ES-I3 (cell line): ENCODE data around the gene EFCAB8.

Experiments used
- H3K36me3 ChIP-seq: 2 replicates; pipeline ENCODE4 v1.6.1; 2013; ENCODE audit warnings: mild to moderate bottlenecking, low read length, control low read depth, moderate library complexity; ENCODE audit not compliant: insufficient read depth
- H3K4me1 ChIP-seq: 2 replicates; pipeline ENCODE4 v1.6.1; 2013; ENCODE audit warnings: mild to moderate bottlenecking, control low read depth, low read length; ENCODE audit not compliant: insufficient read depth
- H3K9ac ChIP-seq: 2 replicates; pipeline ENCODE4 v1.6.1; 2013; ENCODE audit warnings: low read depth, mild to moderate bottlenecking, low read length, moderate library complexity
- H3K9me3 ChIP-seq: 2 replicates; pipeline ENCODE4 v1.6.1; 2013; ENCODE audit warnings: mild to moderate bottlenecking, low read length, moderate library complexity; ENCODE audit not compliant: control insufficient read depth, insufficient read depth

Gene EFCAB8

DNA sequence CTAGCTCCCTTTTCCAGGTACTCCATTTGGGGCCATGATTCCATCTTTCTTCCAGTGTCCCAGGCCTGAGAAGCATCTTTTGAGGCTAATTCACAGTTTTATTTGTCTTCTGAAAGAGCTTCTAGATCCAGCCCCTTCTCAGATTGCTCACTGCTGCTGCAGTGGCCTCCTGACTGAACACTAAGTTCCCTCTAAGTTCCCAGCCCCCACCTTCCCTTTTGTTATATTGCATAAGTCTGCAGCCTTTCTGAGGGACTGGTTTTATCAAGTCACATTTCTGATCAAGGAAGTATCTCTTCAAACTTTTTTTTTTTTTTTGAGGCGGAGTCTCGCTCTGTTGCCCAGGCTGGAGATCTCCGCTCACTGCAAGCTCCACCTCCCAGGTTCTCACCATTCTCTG is 28.3 kb upstream of the EFCAB8 start:
- Histone ChIP-seq H3K36me3 (peaks cover 17% of the 10 kb centered on the region), H3K9me3 (no peaks in the 10 kb centered on the region), H3K4me1 (0 out of 2 replicates have a peak, but pooled peaks cover 4% of the 10 kb centered on the region), H3K9ac (no peak overlapping the region)

DNA sequence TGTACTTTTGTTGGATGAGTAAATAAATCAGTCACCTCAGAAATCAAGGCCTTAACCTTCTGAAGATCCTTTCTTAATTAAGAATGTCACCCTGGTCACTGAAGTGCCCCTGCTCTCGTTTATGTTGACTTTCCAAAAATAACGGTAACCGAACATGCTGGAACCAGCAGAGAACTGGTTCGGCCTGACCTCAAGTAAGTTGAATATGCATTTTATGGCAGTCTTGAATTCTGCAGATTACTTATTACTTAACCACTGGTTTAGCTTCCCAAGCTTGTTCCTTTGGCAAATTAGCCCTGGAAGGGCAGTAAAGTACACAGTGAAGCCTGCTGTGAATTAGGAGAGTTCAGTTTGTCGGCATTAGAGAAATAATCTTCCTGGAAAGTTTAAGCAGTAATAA is 26.7 kb upstream of the EFCAB8 start:
- Histone ChIP-seq H3K36me3 (peaks cover 19% of the 10 kb centered on the region), H3K9me3 (no peaks in the 10 kb centered on the region), H3K4me1 (0 out of 2 replicates have a peak, but pooled peaks cover 4% of the 10 kb centered on the region), H3K9ac (no peak overlapping the region)

- Histone ChIP-seq H3K36me3 (peaks cover 23% of the 10 kb centered on the region), H3K4me1 (0 out of 2 replicates have a peak, but pooled peaks cover 4% of the 10 kb centered on the region)
Measured at GRCh38 chr20:32832664-32833063, 26.1 kb upstream of the EFCAB8 start.

DNA sequence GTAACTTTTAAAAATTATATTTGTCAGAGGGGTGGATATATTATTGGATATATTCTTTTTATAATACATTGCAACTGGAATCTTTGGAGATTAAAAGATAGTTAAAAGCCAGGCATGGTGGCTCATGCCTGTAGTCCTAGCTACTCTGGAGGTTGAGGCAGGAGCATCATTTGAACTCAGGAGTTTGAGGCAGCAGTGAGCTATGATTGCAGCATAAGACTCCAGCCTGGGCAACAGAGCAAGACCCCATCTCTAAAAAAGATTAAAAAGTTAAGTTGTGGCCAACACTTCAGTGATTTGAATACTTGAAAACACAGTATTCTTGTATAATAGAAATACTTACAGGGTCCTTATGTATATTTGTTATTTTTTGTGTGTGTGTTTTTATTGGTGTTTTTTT is 23.8 kb upstream of the EFCAB8 start:
- Histone ChIP-seq H3K9ac (no peak overlapping the region), H3K4me1 (no peaks in the 10 kb centered on the region), H3K36me3 (peaks cover 24% of the 10 kb centered on the region), H3K9me3 (no peaks in the 10 kb centered on the region)

More at GRCh38 chr20:32832664-32833063, 26.1 kb upstream of the EFCAB8 start:
- no peaks in the 10 kb centered on the region for H3K9me3 ChIP-seq
- H3K9ac ChIP-seq = no peak overlapping the region

DNA sequence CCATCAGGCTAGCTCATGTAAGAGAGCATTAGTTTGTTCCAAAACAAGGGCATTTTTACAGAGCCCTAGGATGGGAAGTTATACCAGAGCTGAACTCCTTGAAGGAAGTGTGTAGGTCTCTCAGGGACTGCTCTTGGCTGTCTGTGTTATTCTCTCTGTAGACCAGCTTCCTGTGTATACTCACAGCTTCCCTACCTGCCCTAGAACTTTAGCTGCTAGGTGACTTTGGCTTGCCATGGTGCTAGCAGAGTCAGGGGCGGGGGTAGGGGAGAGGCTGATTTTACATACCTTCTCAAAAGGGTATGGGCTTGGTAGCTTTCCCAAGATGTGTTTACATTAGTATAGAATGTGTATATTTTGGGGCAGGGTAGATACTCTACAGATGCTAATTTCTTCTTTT is 21.6 kb upstream of the EFCAB8 start:
- Histone ChIP-seq H3K4me1 (no peaks in the 10 kb centered on the region), H3K9me3 (no peaks in the 10 kb centered on the region), H3K9ac (no peak overlapping the region), H3K36me3 (peaks cover 24% of the 10 kb centered on the region)

GRCh38 chr20:32839227-32839981 is 19.3 kb upstream of the EFCAB8 start:
- Histone ChIP-seq H3K36me3 (peaks cover 20% of the 10 kb centered on the region), H3K9ac (no peak overlapping the region), H3K4me1 (no peaks in the 10 kb centered on the region), H3K9me3 (no peaks in the 10 kb centered on the region)

GRCh38 chr20:32839982-32840285 is 18.8 kb upstream of the EFCAB8 start:
- Histone ChIP-seq H3K36me3 (peaks cover 18% of the 10 kb centered on the region), H3K4me1 (no peaks in the 10 kb centered on the region), H3K9me3 (no peaks in the 10 kb centered on the region), H3K9ac (no peak overlapping the region)

DNA sequence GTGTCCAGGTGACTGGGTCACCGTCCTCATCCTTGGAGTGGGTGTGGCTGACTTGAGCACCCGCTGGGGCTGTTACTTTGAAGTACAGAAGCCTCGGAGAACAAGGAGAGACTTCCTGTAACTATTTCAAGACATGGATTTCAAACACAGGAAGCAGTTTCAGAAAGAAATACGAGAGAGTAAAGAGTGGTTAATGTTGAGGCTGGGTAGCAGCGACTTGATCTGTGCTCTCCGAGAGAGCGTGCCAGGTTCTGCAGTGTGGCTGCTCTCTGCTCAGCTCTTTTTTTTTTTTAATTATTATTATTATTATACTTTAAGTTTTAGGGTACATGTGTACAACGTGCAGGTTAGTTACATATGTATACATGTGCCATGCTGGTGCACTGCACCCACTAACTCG is 17.5 kb upstream of the EFCAB8 start:
- no peak overlapping the region for H3K9ac ChIP-seq
- peaks cover 16% of the 10 kb centered on the region for H3K36me3 ChIP-seq
- H3K4me1 ChIP-seq = no peaks in the 10 kb centered on the region
- no peaks in the 10 kb centered on the region for H3K9me3 ChIP-seq

- peaks cover 19% of the 10 kb centered on the region for H3K36me3 ChIP-seq
- H3K4me1 ChIP-seq = no peaks in the 10 kb centered on the region
- H3K9me3 ChIP-seq = no peaks in the 10 kb centered on the region
Measured at GRCh38 chr20:32841632-32842031, 17.1 kb upstream of the EFCAB8 start.

DNA sequence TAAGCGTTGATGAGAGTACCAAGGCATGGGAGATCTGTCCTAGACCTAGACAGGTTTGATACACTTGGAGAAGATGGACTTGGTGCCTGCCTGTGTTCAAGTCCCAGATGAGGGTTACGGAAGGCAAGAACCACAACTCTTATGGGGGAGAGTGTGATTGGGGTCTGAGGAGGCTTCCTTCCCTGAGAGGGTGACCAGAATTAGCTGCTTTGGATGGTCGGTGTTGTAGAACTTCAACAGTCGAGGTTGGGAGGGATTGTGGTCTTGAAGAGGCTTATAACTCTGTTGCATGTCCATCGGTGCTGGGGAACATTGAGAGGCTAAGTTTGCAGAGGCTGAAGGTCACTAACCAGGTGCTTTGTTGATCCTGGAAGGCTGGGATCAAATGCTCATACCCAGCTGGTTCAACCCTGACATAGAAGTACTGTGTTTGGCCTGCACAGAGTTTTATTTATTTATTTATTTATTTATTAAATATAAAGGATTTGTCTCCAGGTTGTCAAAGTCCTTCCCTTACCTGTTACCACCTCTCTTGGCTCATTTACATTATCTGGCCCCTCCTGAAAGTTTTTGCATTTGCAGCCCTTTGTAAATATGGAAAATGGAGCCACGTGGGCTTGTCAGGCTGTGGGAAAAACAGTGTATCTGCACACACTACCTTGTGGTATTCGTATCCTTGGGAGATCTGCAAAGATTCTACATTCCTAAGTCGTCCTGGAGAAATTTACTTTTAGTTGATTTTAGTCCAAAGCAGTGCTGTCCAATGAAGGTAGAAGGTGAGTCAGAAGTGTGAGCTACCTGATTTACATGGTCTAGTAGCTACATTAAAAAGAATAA is 15.8 kb upstream of the EFCAB8 start:
- H3K9me3 ChIP-seq = no peaks in the 10 kb centered on the region
- H3K4me1 ChIP-seq = 0 out of 2 replicates have a peak, but pooled peaks cover 6% of the 10 kb centered on the region
- H3K36me3 ChIP-seq = peaks cover 18% of the 10 kb centered on the region
- no peak overlapping the region for H3K9ac ChIP-seq

More at GRCh38 chr20:32841632-32842031, 17.1 kb upstream of the EFCAB8 start:
- no peak overlapping the region for H3K9ac ChIP-seq

GRCh38 chr20:32845786-32846185 is 12.9 kb upstream of the EFCAB8 start:
- Histone ChIP-seq H3K9ac (no peak overlapping the region), H3K9me3 (no peaks in the 10 kb centered on the region), H3K4me1 (peaks cover 12% of the 10 kb centered on the region; the same call in 1 of the 2 replicates), H3K36me3 (peaks cover 10% of the 10 kb centered on the region)

DNA sequence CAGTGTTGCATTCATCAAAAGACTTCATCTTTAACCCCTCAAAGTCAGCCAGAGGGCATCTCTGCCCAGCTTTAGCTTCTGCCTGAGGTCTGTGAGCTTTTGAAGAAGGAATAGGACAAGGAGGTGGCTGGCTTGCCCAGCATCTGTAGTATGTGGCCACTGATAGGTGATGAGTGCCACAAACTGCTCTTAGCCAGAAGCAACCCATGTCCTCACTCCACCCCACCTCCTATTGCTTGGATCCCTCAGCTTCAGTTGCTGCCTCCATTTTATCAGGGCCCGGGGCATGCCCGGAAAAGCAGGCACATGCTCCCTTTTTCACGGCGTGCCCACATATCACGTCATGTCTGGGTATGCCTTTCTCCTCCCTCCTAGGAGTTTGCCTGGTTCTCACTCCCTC is 11.9 kb upstream of the EFCAB8 start:
- H3K36me3 ChIP-seq = peaks cover 10% of the 10 kb centered on the region
- H3K9ac ChIP-seq = no peak overlapping the region
- H3K4me1 ChIP-seq = peaks cover 12% of the 10 kb centered on the region; the same call in 1 of the 2 replicates
- H3K9me3 ChIP-seq = no peaks in the 10 kb centered on the region

DNA sequence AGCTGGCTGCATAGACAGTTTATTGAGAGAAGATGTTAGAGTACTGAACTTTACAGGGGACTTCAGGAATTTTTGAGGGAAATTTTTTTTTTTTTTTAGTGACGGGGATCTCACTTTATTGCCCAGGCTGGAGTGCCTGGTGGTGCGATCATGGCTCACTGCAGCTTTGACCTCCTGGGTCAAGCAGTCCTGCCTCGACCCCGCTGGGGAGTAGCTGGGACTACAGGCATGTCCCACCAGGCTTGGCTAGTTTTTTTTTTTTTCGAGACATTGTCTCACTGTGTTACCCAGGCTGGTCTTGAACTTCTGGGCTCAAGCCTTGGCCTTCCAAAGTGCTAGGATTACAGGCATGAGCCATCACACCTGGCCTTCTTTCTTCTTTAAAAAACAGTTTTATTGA is 10.8 kb upstream of the EFCAB8 start:
- Histone ChIP-seq H3K36me3 (peaks cover 10% of the 10 kb centered on the region), H3K9ac (no peak overlapping the region), H3K9me3 (no peaks in the 10 kb centered on the region), H3K4me1 (peaks cover 12% of the 10 kb centered on the region; the same call in 1 of the 2 replicates)

GRCh38 chr20:32848846-32849245 is 9.9 kb upstream of the EFCAB8 start:
- H3K36me3 ChIP-seq = peaks cover 11% of the 10 kb centered on the region
- no peaks in the 10 kb centered on the region for H3K9me3 ChIP-seq
- H3K4me1 ChIP-seq = peaks cover 12% of the 10 kb centered on the region; the same call in 1 of the 2 replicates
- H3K9ac ChIP-seq = no peak overlapping the region

DNA sequence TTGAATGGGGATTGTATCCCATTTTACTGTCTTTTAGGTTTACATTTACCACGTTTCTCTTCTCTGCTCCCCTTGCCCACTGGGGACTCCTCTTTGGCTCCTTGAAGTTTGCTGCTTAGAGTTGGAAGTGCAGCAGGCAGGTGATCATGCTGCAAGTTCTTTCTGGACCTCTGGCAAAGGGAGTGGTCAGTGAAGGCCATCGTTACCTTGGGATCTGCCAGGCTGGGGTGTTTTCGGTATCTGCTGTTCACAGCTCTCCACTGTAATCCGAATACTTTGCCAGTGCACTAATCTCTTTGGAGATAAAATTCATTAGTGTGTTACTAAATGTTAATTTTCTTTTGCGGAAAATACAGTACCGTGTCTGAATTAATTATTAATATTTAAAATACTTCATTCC is 9.1 kb upstream of the EFCAB8 start:
- H3K4me1 ChIP-seq = peaks cover 12% of the 10 kb centered on the region; the same call in 1 of the 2 replicates
- H3K9me3 ChIP-seq = no peaks in the 10 kb centered on the region
- H3K36me3 ChIP-seq = peaks cover 14% of the 10 kb centered on the region
- no peak overlapping the region for H3K9ac ChIP-seq
